Ovary (tissue), 3 donors: ENCODE data around the gene IDH3B.

Source experiments
- POLR2A ChIP-seq: fragments of 450-650 bp; IDR thresholded peaks from one replicate; pipeline ENCODE4 v1.6.1; 2017; ENCODE audit warnings: antibody characterized with exemption, mild to moderate bottlenecking, moderate library complexity
- TF ChIP-seq, protein P1 (sequence below), 3 donors: fragments of 450-650 bp in 2 of 3; fragments of 200-600 bp in 1 of 3; IDR thresholded peaks; one replicate each; pipeline versions ENCODE4 v1.5.1 to v1.8.0; 2016 to 2022; ENCODE audit warnings: antibody characterized with exemption in 3 of 3, mild to moderate bottlenecking in 1 of 3
- donor health status: DM: no; HTN: no; CAD: no.

GRCh38 chr20:2687514-2687913 lies 23.5 kb upstream of the IDH3B start:
- TF ChIP-seq, protein P1, sequence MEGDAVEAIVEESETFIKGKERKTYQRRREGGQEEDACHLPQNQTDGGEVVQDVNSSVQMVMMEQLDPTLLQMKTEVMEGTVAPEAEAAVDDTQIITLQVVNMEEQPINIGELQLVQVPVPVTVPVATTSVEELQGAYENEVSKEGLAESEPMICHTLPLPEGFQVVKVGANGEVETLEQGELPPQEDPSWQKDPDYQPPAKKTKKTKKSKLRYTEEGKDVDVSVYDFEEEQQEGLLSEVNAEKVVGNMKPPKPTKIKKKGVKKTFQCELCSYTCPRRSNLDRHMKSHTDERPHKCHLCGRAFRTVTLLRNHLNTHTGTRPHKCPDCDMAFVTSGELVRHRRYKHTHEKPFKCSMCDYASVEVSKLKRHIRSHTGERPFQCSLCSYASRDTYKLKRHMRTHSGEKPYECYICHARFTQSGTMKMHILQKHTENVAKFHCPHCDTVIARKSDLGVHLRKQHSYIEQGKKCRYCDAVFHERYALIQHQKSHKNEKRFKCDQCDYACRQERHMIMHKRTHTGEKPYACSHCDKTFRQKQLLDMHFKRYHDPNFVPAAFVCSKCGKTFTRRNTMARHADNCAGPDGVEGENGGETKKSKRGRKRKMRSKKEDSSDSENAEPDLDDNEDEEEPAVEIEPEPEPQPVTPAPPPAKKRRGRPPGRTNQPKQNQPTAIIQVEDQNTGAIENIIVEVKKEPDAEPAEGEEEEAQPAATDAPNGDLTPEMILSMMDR (IDR thresholded peaks at IDR 0.05), result no peak
- no peak for TF ChIP-seq POLR2A
